ENCODE results near the gene MRPL48.
"Not testable (repeated sequence)": the region's sequence is repeated elsewhere in the genome, so short reads cannot be mapped to it uniquely, and the experiment has no call there.

MRPL48 gene

GRCh38 chr11:73787643-73788558 is at the start of gene MRPL48:
Gene MRPL48, plus strand, starts transcription at chr11:73787874. Its CDS starts 98 bp downstream, at chr11:73787972.
- peak; percentile 93 for DNase-seq (ENCODE audit: low read depth)

GRCh38 chr11:73743045-73743444 is 44.6 kb upstream of the MRPL48 start:
- DNase-seq (ENCODE audit: low read depth): no peak

DNA sequence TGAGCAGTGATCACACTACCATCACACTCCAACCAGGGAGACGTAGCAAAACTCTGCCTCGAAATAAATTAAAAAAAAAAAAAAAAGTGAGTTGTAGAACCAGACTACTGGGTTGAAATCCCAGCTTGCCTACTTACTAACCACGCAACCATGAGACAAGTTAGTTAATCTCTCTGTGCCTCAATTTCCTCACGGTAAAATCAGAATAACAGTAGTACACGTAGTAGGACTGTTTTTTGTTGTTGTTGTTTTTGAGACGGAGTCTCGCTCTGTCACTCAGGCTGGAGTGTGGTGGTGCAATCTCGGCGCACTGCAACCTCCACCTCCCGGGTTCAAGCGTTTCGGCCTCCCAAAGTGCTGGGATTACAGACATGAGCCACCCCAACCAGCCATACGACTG is 41.0 kb upstream of the MRPL48 start:
- DNase-seq (ENCODE audit: low read depth): no peak

- DNase-seq (ENCODE audit: low read depth): no peak
These were observed 39.9 kb upstream of the MRPL48 start for GRCh38 chr11:73747762-73748161.

GRCh38 chr11:73748300-73748699 is 39.4 kb upstream of the MRPL48 start:
- no peak for DNase-seq (ENCODE audit: low read depth)

GRCh38 chr11:73749118-73749517 is 38.6 kb upstream of the MRPL48 start:
- no peak for DNase-seq (ENCODE audit: low read depth)

DNA sequence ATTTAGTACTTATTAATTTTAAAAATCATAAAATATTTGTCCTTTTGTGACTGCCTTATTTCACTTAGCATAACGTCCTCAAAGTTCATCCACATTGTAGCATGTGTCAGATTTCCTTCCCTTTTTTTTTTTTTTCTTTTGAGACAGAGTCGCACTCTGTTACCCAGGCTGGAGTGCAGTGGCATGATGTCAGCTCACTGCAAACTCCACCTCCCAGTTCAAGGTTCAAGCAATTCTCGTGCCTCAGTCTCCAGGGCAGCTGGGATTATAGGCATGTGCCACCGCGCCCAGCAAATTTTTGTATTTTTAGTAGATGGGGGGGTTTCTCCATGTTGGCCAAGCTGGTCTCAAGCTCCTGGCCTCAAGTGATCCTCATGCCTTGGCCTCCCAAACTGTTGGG is 37.4 kb upstream of the MRPL48 start:
- no peak for DNase-seq (ENCODE audit: low read depth)

DNA sequence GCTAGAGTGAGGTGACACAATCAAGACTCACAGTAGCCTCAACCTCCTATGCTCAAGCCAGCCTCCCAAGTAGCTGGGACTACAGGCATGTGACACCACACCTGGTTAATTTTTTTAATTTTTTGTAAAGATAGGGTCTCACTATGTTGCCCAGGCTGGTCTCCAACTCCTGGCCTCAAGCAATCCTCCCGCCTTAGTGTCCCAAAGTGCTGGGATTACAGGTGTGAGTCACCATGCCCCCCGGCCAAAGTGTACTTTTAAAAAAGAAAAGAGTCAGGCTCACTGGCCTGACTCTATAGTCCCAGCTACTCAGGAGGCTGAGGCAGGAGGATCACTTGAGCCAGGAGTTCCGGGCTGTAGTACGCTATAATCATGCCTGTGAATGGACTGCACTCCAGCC is 36.8 kb upstream of the MRPL48 start:
- not testable (repeated sequence) for DNase-seq (ENCODE audit: low read depth)

- peak; percentile 63 for DNase-seq (ENCODE audit: low read depth)
These were observed 35.3 kb upstream of the MRPL48 start for GRCh38 chr11:73752216-73752867.

DNA sequence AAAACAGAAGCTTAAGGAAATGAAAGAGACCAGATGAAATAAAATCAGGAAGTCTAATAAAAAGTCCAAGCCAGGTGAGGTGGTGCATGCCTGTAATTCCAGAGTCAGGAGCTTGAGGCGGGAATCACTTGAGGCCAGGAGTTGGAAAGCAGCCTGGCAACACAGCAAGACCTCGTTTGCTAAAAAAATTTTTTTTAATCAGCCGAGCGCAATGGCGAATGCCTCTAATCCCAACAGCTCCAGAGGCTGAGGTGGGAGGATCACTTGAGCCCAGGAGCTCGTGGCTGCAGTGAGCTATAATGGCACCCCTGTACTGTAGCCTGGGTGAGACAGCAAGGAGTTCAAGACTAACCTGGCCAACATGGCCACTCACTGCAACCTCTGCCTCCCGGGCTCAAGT is 34.8 kb upstream of the MRPL48 start:
- DNase-seq (ENCODE audit: low read depth): no peak

- no peak for DNase-seq (ENCODE audit: low read depth)
These were observed 33.7 kb upstream of the MRPL48 start for GRCh38 chr11:73753938-73754337.

- DNase-seq (ENCODE audit: low read depth): no peak
These were observed 32.0 kb upstream of the MRPL48 start for GRCh38 chr11:73755670-73756069.

- DNase-seq (ENCODE audit: low read depth): peak; percentile 29
These were observed 30.1 kb upstream of the MRPL48 start for GRCh38 chr11:73757598-73757997.

- DNase-seq (ENCODE audit: low read depth): no peak
These were observed 29.2 kb upstream of the MRPL48 start for GRCh38 chr11:73758451-73758850.

- peak; percentile 36 for DNase-seq (ENCODE audit: low read depth)
These were observed 28.0 kb upstream of the MRPL48 start for GRCh38 chr11:73759610-73760134.

GRCh38 chr11:73760135-73760678 is 27.5 kb upstream of the MRPL48 start:
- DNase-seq (ENCODE audit: low read depth): peak; percentile 33

DNA sequence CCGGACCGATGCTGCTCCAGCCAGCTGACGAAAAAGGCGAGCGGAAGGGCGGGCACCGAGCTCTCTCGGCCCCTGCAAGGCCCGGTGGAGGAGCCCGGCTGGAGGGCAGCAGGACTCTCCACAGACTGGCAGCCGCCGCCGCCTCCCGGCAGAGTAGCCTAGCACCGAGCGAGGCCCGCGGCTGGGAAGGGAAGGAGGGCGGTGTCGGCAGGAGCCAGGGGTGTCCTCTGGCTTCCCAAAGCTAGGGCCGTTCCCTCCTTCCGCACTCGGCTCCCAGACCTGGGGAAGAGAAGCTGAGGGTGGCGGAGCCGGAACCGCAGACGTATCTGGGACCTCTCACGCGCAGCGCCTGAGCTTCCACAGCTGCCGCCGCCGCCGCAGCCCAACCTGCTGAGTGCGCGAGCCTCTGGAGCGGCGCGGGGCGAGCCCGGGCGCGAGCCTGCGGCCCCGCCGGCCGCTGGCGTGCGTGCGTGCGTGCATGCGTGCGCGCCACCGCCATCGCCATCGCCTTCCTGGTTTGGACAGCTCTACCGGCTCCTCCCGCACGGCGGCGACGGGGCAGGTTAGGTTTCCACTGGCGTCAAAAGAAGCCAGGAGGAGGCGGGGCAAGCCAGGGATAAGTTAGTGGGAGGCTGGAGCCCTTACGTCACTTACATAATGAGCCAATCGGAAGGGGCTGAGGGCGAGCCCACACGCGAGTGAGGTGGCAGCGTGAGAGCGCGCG is 26.8 kb upstream of the MRPL48 start, which contains the start of gene RAB6A:
TSS of gene RAB6A (minus strand) at position 396 of the 724 bp plus-strand sequence. CDS start 439 bp downstream, outside the sequence.
- peak; percentile 100 for DNase-seq (ENCODE audit: low read depth)

DNA sequence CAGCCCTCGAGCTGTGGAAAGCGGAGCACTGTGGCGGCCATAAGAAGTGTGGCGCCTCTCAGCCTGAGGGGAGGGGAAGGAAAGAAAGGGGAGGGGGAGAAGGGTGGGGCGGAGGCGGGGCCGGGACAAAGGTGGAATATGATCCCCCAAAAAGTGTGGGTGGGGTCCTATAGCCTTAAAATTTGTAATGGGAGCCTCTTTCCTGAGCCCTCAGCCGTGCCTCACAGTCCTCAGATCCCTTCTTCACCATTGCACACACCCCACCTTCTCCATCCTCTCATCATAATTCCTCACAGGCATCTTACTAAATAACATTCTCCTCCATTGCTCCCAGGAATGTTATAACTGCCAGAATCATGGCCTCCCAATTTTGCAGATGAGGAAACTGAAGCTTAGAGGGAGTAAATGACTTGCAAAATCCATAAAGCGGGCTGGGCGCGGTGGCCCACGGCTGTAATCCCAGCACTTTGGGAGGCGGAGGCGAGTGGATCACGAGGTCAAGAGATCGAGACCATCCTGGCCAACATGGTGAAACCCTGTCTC is 26.2 kb upstream of the MRPL48 start:
- no peak for DNase-seq (ENCODE audit: low read depth)

DNA sequence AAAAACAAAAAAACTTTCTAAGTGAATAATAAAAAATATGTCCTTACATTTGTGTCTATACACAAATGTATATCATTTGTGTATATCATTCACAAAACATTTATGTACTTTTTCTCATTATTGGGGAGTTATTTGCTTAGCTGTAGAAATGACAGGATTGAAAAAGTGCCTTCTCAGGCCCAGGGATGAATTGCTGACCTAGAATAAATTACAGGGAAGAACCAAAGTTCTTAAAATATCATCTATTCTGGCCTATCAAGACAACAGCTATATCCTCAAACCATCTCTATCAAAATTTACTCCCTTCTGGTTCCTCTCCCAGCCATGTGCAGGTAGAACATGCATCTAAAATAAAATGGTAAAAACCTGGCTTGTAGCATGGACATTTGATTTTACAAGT is 24.9 kb upstream of the MRPL48 start:
- no peak for DNase-seq (ENCODE audit: low read depth)

GRCh38 chr11:73766763-73767162 is 20.9 kb upstream of the MRPL48 start:
- no peak for DNase-seq (ENCODE audit: low read depth)

DNA sequence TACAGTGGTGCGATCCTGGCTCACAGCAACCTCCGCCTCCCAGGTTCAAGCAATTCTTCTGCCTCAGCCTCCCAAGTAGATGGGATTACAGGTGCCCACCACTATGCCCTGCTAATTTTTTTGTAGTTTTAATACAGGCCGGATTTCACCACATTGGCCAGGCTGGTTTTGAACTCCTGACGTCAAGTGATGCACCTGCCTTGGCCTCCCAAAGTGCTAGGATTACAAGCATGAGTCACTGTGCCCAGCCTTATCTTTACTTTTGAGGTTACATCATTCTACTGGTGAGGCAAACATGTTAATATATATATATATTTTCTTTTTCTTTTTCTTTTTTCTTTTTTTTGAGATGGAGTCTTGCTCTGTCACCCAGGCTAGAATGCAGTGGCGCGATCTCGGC is 16.9 kb upstream of the MRPL48 start:
- not testable (repeated sequence) for DNase-seq (ENCODE audit: low read depth)
